ENCODE data around the gene HLCS. TPM values are rescaled to one million over a fixed set of nuclear protein-coding genes. Genes with fewer than 3 reads are reported as not detected.

The HLCS gene
- total RNA-seq, 2 donors from 2014 or later = 17.5 to 29.3 TPM

GRCh38 chr21:36839123-36839522 is 127.3 kb downstream of the HLCS start:
- no peak overlapping the region for H3K4me3 ChIP-seq
- no peak for ATAC-seq (ENCODE audit: insufficient number of reproducible peaks, low FRiP score, low read depth)
- no peaks in the 10 kb centered on the region for H3K9me3 ChIP-seq
- no peak for DNase-seq (ENCODE audit: low spot score)
- H3K27ac ChIP-seq = no peak overlapping the region
- H3K36me3 ChIP-seq = no peaks in the 10 kb centered on the region
- no peak for TF ChIP-seq CTCF (IDR thresholded peaks at IDR 0.05)
- no peaks in the 10 kb centered on the region for H3K27me3 ChIP-seq (replicated peaks; ENCODE audit: insufficient read depth)
- no peaks in the 10 kb centered on the region for H3K4me1 ChIP-seq (ENCODE audit: control insufficient read depth in 1 of 2, low read depth in 2 of 2)

- H3K9me3 ChIP-seq = no peaks in the 10 kb centered on the region
- H3K4me3 ChIP-seq = no peak overlapping the region
- H3K4me1 ChIP-seq (ENCODE audit: control insufficient read depth in 1 of 2, low read depth in 2 of 2) = no peaks in the 10 kb centered on the region
- no peaks in the 10 kb centered on the region for H3K36me3 ChIP-seq
- TF ChIP-seq CTCF (IDR thresholded peaks at IDR 0.05) = no peak
- no peaks in the 10 kb centered on the region for H3K27me3 ChIP-seq (replicated peaks; ENCODE audit: insufficient read depth)
- ATAC-seq (ENCODE audit: insufficient number of reproducible peaks, low FRiP score, low read depth) (no peak), DNase-seq (ENCODE audit: low spot score) (no peak)
- no peak overlapping the region for H3K27ac ChIP-seq
Measured at GRCh38 chr21:36835383-36835795, 131.1 kb downstream of the HLCS start.

GRCh38 chr21:36834192-36834591 is 132.3 kb downstream of the HLCS start:
- Histone ChIP-seq H3K9me3 (no peaks in the 10 kb centered on the region), H3K27ac (no peak overlapping the region), H3K36me3 (no peaks in the 10 kb centered on the region), H3K27me3 (replicated peaks; ENCODE audit: insufficient read depth) (no peaks in the 10 kb centered on the region), H3K4me1 (ENCODE audit: control insufficient read depth in 1 of 2, low read depth in 2 of 2) (no peaks in the 10 kb centered on the region), H3K4me3 (no peak overlapping the region)
- no peak for ATAC-seq (ENCODE audit: insufficient number of reproducible peaks, low FRiP score, low read depth)
- DNase-seq (ENCODE audit: low spot score) = no peak
- no peak for TF ChIP-seq CTCF (IDR thresholded peaks at IDR 0.05)

- H3K4me3 ChIP-seq = no peak overlapping the region
- no peaks in the 10 kb centered on the region for H3K4me1 ChIP-seq (ENCODE audit: control insufficient read depth in 1 of 2, low read depth in 2 of 2)
- no peak overlapping the region for H3K27ac ChIP-seq
- no peaks in the 10 kb centered on the region for H3K36me3 ChIP-seq
- ATAC-seq (ENCODE audit: insufficient number of reproducible peaks, low FRiP score, low read depth) (no peak), DNase-seq (ENCODE audit: low spot score) (no peak)
- H3K9me3 ChIP-seq = no peaks in the 10 kb centered on the region
- TF ChIP-seq CTCF (IDR thresholded peaks at IDR 0.05) = no peak
- no peaks in the 10 kb centered on the region for H3K27me3 ChIP-seq (replicated peaks; ENCODE audit: insufficient read depth)
Measured at GRCh38 chr21:36830100-36830499, 136.4 kb downstream of the HLCS start.

GRCh38 chr21:36828891-36829515 is 137.5 kb downstream of the HLCS start:
- DNase-seq (ENCODE audit: low spot score) = no peak
- Histone ChIP-seq H3K27ac (no peak overlapping the region), H3K9me3 (no peaks in the 10 kb centered on the region), H3K4me3 (no peak overlapping the region), H3K4me1 (ENCODE audit: control insufficient read depth in 1 of 2, low read depth in 2 of 2) (no peaks in the 10 kb centered on the region), H3K27me3 (replicated peaks; ENCODE audit: insufficient read depth) (no peaks in the 10 kb centered on the region), H3K36me3 (no peaks in the 10 kb centered on the region)
- no peak for TF ChIP-seq CTCF (IDR thresholded peaks at IDR 0.05)
- no peak for ATAC-seq (ENCODE audit: insufficient number of reproducible peaks, low FRiP score, low read depth)

All from thoracic aorta (tissue), 2 donors.